Peyer's patch (tissue), 4 donors: ENCODE results near the gene TMEM132A.
"Not testable (repeated sequence)": the region's sequence is repeated elsewhere in the genome, so short reads cannot be mapped to it uniquely, and the experiment has no call there.

Experiments used
- CTCF ChIP-seq, 6 experiments: fragments of 450-650 bp in 4 of 6; fragments of 200-600 bp in 2 of 6; sonication (generic) in 1 of 6; IDR thresholded peaks; one replicate each; pipeline ENCODE4 v1.5.1; 2017 to 2019; ENCODE audit warnings: antibody characterized with exemption in 6 of 6, mild to moderate bottlenecking in 3 of 6, moderate library complexity in 1 of 6
- POLR2A ChIP-seq, 2 donors: fragments of 450-650 bp; IDR thresholded peaks; one replicate each; pipeline ENCODE4 v1.5.1; 2017; ENCODE audit warnings: antibody characterized with exemption in 2 of 2, mild to moderate bottlenecking in 2 of 2, moderate library complexity in 2 of 2

DNA sequence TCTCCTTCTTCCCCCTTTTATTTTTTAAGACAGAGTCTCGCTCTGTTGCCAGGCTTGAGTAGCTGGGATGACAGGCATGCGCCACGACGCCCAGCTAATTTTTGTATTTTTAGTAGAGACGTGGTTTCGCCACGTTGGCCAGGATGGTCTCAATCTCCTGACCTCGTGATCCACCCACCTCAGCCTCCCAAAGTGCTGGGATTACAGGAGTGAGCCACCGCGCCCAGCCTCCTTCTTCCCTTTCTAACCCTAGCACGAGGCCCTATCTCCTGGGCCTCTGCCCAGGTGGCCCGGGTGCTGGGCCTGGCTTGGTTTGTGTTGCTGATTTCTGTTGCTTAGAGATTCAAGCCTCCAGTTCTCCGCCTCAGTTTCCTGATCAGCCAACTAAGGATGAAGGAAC, 50.1 kb downstream of the TMEM132A start:
- not testable (repeated sequence) for TF ChIP-seq POLR2A, CTCF (IDR thresholded peaks at IDR 0.05)
